HCT116 (cell line): ENCODE data around the gene CDH2.

ENCODE experiments used
- CEBPB ChIP-seq: IDR thresholded peaks from 2 replicates; pipeline ENCODE4 v1.6.1; 2012; ENCODE audit warnings: low read depth
- EZH2 ChIP-seq: fragments of 200-600 bp; sonication (generic); IDR thresholded peaks from 2 replicates; pipeline ENCODE4 v1.6.1; 2017; ENCODE audit warnings: antibody characterized with exemption, mixed run types
- POLR2A ChIP-seq: IDR thresholded peaks from 2 replicates; pipeline ENCODE4 v1.7.0; 2011; ENCODE audit warnings: borderline replicate concordance; ENCODE audit not compliant: insufficient read depth, insufficient read length; ENCODE audit errors: extremely low read depth
- POLR2AphosphoS5 ChIP-seq: IDR thresholded peaks from 2 replicates; pipeline ENCODE4 v1.6.1; 2011; ENCODE audit warnings: mild to moderate bottlenecking, low read depth, low read length, moderate library complexity
- SRF ChIP-seq: IDR thresholded peaks from 2 replicates; pipeline ENCODE4 v1.6.1; 2012; ENCODE audit warnings: low read depth
- ZFX ChIP-seq: fragments of 450-650 bp; IDR thresholded peaks from 2 replicates; pipeline ENCODE4 v1.6.1; 2017
- TF ChIP-seq, protein P1 (sequence below), 3 experiments: fragments of 200-600 bp in 1 of 3; sonication (generic) in 1 of 3; IDR thresholded peaks in 2 of 3; conservative IDR thresholded peaks in 1 of 3; 2 replicates each; pipeline ENCODE4 v1.5.1; 2012 to 2017; ENCODE audit warnings: low read depth in 2 of 3, low read length in 2 of 3, antibody characterized with exemption in 1 of 3, borderline replicate concordance in 1 of 3, control low read depth in 1 of 3, mild to moderate bottlenecking in 1 of 3, mixed read lengths in 1 of 3, mixed run types in 1 of 3, moderate library complexity in 1 of 3; ENCODE audit not compliant: insufficient read depth in 1 of 3
- TF ChIP-seq, protein P2 (sequence below): IDR thresholded peaks from 2 replicates; pipeline ENCODE4 v1.6.1; 2012

DNA sequence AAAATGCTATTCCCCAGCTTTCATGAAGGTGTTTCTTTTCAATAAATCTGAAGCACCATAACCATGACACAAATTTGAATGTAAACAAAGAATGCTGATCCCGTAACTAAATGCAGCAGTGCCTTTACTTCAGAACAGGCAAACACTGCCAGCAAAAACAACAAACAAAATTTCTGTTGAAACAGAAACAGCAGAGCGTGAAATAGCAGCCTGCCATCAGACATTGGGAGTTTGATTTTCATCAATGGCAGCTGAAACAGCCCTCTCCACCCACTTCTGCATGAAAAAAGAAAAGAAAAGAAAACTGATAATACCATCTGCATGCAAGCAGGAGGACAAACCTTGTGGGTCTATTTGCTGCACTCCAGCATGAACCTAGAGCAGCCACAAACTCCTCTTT, 128.3 kb downstream of the CDH2 start:
- TF ChIP-seq, protein P1, sequence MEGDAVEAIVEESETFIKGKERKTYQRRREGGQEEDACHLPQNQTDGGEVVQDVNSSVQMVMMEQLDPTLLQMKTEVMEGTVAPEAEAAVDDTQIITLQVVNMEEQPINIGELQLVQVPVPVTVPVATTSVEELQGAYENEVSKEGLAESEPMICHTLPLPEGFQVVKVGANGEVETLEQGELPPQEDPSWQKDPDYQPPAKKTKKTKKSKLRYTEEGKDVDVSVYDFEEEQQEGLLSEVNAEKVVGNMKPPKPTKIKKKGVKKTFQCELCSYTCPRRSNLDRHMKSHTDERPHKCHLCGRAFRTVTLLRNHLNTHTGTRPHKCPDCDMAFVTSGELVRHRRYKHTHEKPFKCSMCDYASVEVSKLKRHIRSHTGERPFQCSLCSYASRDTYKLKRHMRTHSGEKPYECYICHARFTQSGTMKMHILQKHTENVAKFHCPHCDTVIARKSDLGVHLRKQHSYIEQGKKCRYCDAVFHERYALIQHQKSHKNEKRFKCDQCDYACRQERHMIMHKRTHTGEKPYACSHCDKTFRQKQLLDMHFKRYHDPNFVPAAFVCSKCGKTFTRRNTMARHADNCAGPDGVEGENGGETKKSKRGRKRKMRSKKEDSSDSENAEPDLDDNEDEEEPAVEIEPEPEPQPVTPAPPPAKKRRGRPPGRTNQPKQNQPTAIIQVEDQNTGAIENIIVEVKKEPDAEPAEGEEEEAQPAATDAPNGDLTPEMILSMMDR (IDR thresholded peaks at IDR 0.05 in 2 of 3, conservative IDR thresholded peaks at IDR 0.05 in 1 of 3; ENCODE audit: borderline replicate concordance in 1 of 3, insufficient read depth in 1 of 3, low read depth in 2 of 3, low read length in 2 of 3): no peak
- TF ChIP-seq CEBPB: no peak
- TF ChIP-seq POLR2A: no peak
- TF ChIP-seq EZH2: no peak
- no peak for TF ChIP-seq ZFX
- TF ChIP-seq POLR2AphosphoS5: no peak
- TF ChIP-seq, protein P2, sequence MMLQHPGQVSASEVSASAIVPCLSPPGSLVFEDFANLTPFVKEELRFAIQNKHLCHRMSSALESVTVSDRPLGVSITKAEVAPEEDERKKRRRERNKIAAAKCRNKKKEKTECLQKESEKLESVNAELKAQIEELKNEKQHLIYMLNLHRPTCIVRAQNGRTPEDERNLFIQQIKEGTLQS: no peak
- no peak for TF ChIP-seq SRF
